ELF-1 (cell line): ENCODE results near the gene FASTK.

Experiments used
- DNase-seq: peaks from one replicate; pipeline ENCODE4 v3.0.0-alpha.2; 2016; ENCODE audit warnings: low read depth, low spot score

The FASTK gene

DNA sequence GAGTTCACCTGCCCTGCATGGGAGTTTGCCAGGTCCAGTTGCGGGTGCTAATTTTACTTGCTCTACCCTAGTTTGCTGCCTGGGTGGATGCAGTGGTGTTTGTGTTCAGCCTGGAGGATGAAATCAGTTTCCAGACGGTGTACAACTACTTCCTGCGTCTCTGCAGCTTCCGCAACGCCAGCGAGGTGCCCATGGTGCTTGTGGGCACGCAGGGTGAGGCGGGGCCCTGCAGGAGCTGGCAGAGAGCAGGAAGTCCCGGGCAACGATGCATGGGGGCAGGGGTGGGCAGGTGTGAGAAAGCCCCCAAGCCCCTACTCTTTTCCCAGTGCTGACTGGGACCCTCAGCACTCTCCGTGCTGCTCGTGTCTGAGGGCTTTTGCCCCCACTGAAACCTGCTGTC is 37.0 kb upstream of the FASTK start:
- no peak for DNase-seq

DNA sequence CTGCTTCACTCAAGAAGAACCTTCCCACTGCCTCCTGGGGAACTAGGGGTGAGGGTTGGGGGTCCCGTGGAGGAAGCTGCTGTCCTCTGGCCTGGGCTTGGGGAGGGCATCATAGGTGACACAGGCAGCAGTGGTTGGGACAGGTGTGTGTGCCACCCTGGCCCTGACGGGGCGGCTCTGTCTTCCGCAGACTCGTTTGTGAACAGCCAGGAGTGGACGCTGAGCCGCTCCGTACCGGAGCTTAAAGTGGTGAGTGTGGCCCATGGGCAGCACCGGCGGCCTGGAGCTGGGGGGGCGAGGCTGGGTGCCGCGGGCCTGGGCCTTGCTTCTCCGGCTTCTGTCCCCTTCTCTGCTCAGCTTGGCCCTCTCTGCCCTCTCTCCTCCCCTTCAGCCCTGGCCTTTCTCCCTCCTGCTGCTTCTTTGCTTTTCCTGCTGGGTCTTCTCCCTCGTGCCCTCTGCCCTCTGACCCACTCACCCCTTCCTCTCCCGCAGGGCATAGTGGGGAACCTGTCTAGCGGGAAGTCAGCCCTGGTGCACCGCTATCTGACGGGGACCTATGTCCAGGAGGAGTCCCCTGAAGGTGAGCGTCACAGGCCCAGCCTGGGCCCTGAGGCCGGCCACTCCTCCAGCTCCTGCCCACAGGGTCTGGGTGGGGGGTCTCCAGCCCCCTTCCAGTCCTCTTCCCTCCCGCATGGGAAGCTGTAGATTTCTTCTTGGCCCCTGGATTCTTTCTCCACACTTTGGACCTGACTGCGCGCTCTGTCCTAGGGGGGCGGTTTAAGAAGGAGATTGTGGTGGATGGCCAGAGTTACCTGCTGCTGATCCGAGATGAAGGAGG is 36.2 kb upstream of the FASTK start:
- no peak for DNase-seq

DNA sequence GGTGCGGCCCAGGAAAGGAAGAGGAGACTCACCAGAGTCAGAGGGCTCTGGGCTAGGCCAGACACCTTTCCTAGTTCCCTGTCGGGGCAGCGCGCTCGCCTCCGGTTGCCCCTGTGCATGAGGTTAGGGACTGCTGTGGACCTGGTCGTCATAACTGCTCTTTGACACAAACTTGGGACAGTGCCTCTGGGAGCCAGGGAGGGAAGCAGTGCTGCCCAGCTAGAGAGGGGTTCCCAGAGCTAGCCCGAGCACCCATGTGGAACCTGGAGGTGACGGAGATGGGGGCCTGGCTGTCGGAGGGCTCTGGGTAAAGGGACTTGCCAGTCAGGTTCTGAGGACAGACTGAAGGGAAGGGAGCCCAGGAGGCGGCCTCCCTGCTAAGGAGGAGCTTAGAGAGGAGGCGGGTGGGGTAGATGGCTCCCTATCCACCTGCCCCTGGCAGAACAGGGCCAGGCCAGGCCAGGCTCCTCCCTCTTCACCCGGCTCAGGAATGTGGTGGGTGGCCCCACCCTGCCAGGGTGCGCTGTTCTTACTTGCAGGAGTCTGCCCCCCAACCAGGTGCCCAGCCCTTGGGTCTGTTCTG is 35.3 kb upstream of the FASTK start:
- DNase-seq = peak; percentile 57

DNA sequence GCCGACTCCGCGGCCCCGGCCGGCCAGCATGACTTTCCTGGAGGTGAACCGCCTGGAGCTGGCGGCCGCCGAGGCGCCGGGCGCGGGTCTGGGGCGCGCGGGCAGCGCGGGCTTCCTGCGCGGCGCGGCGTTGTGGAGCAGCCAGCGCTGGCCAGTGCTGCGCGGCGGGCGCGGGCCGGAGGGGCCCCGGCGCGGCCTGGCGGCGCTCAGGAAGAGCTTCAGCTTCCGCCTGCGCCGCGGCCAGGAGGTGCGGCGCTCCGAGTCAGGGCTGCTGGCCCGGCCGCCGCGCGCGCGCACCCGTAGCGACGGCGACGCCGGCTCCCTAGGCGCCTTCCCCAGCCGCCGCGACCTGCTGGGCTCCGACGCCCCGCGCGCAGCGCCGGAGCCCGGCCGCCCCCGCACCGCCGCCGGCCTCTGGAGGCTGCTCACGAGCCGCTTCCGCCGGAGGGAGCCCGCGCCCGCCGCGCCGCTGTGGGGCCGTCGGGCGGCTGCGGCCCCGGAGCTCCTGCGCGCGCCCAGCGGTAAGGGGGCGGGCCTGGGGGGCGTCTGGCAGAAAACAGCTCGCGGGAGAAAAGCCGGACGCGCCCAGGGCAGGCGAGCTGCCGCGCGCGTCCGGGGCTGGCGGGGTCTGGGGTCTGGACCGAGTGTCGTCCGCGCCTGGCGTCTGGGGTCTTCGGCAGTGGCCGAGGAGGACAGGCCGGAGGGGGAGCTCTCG is 34.7 kb upstream of the FASTK start:
- peak; percentile 52 for DNase-seq

DNA sequence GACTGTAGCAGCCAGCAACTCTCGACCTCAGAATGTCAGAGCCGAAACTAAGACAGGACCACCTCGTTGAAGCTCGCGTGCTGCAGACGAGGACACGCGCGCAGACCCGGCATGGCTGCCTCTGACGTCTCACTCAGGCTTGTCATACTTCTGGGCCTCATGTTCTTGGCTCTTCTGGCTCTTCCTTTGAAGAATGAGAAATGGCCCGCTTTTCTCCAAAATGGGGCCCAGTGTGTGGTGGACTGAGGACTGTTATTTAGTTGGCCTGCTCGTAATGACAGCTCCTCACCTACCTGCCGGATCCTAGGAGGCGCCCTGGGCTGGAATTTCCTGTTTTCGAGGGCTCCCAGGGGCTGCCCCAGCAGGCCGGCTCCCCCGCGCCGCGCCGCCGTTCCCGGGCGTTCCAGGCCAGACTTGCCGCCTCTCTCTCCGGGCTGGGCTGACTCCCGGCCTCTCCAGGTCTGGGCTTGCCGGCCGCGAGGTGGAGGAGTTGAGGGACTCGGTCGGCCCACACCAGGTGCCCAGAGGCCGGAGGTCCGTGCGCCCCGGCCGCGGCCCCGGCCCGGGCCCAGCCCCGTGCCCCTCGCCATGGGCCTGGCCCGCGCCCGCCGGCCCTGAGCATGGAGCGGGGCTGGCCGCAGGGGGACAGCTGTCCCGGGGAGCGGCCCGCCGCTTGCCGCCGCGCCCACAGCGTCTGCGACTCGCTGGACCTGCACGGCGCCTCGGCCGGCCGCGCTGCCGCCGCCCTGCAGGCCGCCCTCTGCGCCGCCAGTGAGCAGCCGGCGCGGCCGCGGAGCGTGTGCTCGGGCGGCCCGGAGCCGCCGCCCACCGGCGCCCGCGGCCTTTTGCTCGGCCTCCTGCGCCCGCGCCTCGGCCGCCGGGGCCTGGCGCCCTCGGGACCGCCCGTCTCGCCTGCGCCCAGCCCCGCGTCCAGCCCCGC is 33.8 kb upstream of the FASTK start:
- peak; percentile 69 for DNase-seq

DNA sequence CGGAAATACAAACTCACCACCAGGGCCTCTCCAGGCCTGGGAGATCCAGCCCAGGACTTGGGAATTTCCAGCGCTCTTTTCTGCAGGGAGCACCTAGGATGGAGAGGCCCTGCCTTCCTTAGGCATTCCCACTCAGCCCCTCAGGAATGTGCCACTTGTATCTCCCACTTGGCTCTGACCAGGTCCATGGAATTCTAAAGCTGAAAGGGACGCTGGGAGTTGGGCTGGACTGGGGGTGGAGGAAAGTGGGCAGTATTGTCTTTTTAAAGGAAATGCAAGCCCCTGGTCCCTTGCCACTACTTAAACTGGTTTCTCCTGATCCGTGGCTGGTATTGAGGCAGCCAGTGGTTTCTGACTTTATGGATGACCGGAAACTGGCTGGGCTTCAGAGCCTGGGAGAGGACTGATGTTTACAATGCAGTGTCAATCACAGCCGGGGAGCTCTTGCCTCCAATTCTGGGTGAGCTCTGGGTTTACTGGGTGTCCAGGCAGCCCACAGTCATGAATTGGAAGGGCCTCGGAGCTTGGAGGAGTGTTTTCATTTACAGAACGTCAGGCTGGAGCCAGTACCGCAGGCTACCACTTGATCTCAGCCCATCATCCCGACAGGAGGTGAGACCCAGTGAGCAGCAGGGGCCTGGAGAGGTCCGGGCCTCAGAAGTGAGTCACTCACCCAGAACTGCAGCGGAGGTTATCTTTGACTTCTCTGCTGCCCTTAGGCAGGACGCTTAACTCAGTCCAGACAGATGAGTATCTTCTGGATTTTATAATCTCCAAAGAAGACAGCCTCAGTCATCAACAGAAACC is 32.9 kb upstream of the FASTK start:
- peak; percentile 89 for DNase-seq

DNA sequence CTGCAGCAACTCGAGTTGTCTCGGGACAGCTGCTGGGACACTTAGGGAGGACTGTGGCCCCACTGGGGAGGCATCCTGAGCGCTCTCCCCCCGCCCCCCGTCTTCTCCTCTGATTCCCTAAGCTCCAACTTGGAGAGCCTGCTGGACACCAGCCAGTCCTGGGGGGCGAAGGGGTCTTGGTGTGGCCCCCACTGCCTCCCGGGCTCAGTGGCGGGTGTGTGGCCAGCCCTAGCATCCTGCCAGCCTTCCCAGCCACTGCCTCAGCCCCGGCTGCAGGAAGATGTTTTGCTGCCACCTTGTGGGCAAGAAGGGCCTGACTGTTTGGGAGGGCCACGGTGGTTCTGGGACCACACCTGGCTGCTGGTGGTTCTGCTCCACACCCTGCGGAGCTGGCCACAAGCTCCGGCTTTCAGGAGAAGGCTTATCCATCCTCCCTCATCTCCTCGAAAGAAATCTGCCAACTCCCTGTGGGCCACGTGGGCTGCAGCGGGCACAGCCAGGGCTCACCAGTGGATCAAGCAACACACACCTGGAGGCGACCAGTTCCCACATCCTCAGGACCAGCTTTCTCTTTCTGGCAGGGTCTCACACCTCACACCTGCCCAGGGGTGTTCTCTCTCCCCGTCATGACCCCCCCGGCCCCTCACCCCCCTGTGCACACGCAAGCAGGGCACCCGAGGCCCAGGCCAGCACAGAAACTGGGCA is 30.5 kb upstream of the FASTK start:
- peak; percentile 87 for DNase-seq

DNA sequence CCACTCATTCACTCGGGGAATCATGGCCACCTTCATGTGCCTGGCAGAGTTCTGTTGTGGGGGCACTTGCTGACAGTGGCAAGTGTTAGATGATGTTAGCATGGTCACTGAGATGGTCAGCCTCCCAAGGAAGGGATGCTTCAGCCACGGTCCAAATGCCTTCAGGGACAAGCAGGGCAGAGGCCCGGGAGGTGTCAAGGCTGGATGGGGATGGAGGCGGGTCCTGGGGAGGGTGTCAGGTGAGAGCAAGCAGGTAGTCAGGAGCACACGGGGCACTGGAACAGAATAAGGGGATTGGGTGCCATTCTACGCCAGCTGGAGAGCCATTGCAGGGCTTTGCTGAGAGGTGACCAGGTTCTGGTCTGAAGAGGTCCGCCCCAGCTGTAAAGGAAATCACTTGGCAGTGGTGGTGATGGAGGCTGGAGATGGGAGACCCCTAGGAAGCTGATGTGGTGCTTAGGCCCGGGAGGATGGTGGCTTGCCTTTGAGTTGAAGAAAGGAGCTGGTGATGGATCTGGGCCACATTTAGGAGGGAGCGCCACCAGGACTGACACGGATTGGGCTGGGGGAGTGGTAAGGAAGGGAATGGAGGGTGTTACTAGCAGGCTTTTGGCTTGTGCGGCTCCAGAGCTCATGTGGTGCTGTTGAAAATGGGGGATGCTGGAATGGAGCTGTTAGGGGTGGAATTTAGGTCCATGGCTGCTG is 29.8 kb upstream of the FASTK start:
- no peak for DNase-seq

DNA sequence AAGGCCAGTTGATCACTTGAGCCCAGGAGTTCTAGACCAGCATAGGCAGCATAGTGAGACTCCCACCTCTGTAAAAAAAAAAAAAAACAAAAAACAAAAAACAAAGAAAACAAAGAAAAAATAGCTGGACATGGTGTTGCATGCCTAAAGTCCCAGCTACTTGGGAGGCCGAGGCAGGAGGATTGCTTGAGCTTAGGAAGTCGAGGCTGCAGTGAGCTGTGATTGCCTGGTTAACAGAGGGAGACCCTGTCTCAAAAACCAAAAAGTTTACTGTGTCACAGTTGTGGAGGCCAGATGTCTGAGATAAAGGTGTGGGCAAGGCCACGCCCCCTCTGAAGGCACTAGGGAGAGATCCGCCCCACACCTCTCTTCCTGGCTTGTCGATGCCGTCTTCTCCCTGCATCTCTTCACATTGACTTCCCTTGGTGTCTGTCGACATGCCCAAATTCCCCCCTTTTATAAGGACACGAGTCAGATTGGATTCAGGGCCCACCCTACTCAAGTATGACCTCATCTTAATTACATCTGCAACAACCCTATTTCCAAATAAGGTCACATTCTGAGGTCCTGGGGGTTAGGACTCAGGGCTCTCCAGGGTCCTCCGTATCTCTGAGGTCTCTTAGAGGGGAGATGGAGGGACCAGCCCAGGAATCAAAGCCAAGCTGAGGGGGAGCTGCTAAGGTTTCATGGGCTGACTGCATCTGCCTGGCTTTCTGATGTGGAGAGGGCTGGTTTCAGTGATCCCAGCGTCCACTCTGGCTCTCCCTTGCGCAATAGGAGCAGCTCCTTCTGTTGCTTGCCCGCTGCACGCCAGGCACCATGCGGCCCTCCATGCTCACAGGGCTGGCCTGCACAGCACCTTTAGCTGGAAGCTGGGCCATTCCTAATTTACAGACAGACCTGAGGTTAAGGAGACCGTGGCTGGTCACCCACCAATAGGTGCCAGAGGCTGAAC is 28.8 kb upstream of the FASTK start:
- peak; percentile 31 for DNase-seq

DNA sequence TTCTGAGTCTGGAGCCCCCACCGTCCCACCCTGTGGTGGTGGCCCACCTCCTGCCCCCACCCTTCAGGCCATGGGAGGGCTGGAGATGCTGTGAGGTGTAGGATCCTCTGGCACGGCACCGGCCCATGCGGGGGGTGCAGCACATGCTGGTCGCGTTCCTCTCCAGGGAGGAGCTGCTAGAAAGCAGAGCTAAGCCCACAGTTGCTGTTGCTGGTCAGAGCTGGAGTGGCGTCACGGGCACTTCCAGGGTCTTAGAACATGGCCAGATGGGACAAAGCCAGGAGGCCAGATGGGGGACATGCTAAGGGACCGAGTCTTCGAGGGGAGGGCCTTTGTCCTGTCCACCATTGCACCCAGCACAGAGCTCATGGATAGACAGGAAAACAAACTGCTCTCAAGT is 27.3 kb upstream of the FASTK start:
- DNase-seq = no peak

DNA sequence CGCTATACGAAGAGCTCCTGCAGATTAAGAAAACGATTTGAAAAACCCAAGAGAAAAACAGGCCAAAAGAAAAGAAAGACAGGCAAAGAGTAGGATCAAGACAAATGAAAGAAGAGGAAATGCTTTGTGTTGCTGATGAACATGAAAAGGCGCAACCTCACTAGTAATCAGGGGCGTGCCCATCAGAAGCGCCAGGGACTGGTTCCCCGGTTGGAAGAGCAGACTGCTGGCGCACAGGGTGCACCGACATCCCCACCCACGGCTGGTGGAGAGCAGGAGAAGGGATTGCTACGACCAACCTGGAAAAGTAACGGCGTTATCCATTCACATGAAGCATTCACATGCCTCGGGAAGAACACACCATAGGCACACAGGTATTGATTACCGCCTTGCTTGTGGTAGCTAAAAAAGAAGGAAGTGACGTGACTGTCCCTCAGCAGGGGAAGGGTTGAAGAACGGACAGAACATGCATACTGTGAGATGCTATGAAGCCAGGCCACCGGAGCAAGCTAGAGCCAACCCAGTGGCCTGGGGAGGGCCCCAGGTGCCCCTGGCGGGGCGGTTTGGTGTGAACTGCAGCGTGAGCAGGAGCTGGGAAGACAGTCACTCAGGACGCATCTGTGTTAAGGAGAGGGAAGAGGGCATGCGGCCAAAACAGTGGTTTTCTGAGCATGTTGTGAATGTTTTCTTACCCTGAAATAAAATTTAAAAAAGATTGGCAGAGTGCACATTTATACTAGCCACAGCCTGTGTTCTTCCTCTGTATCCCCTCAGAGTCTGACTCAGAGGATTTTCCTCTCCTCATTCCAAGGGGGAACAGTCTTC is 24.0 kb upstream of the FASTK start:
- peak; percentile 42 for DNase-seq

DNA sequence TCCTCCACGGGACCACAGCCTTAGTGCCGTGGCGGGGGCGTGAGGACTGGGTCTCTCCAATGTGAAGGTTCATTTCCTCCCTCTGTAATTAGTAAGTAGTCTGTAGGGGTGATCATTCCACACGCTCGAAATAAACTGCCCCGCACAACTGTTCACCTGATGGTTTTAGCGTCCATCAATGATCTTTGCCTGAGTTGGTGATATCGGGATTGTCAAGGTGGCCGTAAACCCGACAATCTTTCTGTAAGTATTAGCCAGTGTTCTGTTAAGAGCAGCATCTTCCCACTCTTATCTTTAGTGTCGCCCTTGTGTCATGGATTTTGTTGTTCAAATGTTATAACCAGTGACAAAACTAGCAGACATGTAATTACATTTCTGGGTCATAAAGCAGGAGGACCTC is 23.4 kb upstream of the FASTK start:
- DNase-seq = no peak

DNA sequence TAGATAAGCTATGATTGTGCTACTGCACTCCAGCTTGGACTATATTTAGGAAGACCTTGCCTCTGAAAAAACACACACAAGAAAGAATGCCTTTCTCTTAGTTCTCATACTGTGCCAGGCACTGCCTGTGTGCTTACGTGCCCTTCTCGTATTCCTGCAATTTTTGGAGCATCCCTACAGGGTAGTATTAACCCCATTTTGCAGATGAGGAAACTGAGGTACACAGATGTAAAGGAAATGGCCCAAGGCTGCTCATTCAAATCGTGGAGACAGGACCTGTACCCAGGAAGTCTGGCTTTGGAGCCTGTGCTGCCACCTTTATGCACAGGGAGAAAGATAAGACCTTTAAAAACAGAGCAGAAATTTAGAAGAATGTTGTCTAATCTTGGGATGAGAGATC is 22.4 kb upstream of the FASTK start:
- DNase-seq = no peak

DNA sequence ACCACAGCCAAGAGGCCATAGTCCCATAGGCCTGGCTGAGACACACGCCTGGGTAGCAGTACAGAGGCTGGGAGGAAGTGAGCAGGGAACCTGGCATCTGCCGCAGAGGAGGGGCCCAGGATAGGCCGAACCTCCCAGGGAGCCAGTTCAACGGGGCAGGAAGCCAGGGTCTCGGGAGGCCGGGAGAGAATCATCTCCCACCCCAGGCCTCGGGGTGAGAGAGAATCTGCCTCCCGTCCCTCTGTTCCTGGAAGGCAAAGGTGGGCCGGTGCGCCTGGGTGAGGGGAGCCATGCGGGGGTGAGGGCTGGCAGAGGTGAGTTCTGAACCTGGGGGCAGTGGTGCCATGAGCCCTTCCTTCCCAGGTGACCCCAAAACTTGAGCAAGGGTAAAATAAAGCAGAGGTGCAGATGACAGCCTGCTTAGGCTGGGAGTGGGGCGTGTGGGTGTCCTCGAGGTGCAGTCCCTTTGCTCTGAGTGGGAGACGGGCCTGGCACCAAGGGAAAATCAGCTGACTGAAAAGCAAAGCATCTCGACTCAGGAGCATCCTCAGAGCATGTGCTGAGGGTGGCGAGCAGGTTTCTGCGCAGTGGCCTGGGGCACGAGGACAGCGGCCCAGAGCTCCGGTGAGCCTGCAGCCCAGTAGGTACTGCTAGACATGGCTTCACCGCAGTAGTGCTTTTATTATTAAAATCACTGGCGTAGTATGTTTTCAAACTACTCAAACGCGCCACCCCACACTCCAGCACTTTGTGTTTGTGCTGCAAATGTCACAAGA is 21.2 kb upstream of the FASTK start:
- DNase-seq = no peak

DNA sequence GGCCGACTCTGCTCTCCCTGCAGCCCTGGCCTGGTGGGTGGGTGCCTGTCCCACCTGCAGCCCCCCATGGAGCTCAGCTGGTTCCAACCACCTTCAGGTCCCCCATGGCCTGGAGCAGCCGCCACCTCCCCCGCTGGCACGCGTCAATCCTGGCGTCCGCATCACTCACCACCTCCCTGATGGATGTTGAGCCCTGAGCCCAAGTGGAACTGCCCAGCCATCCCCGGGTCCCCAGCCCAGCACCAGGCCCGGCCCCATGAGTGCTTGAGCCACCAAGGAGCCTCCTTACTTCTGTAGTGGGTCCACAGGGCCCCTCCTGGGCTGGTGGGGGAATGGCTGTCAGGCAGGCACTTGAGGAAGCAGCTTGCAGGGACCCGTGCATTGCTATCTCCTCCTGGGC is 20.3 kb upstream of the FASTK start:
- no peak for DNase-seq

DNA sequence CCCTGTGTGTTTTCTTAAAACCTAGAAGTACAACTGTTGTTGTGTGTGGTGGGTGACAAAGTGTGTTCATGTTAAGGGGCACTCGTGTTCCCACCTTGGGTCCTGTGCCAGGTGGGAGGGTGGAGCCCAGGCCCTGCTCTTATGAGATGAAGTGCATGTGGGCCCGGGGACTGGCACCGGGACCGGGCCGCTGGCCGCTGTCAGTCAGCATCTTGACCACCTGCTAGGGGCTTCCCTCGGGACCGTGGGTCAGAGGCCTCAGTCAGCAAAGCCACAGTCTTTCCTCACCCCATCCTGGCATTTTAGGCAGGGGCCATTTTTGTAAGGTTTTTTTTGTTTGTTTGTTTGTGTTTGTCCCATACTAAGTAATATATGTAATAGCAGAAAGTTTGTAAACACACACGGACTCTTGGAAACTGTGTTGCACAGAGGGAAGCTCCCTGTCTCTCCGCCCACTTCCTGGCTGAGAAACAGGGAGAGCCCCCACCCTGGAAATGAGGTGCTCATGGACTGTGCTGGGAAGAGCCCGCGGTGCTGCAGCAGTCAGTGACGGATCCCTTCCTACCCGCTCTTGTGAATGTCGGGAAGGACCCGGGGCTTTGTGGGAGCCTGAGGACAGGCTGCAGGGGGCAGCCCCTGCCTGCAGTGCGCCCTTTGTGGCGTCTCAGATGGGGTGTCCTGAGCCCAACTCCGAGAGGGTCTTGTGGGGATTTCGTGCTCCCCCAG is 19.0 kb upstream of the FASTK start:
- DNase-seq = no peak
